ENCODE data around the gene DLG5. TPM values are rescaled to one million over a fixed set of nuclear protein-coding genes. Genes with fewer than 3 reads are reported as not detected.

DLG5 gene
- total RNA-seq, 2 donors from 2014 or later: 12.0 to 13.6 TPM

DNA sequence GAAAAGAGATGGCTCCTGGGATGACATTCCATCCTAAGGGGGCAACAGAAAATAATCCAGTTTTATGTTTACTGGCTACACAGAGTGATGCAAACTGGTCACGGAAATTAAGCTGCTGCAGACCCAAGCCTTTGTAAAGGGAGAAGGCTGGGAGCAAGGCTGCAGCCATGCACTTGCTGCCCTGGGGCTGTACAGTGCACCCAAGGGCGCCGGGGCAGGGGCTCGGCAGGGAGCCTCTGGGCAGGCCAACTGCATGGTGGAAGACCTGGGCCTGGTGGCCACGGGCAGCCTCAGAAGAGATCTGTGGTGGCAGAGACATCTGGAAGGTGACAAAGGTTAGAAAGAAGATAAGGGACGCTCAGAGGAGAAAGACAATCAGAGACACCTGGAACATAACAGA is 113.8 kb downstream of the DLG5 start:
- DNase-seq: no peak
- ATAC-seq: no peak
- intact Hi-C loops (cut with DNase I): no loop called here

DNA sequence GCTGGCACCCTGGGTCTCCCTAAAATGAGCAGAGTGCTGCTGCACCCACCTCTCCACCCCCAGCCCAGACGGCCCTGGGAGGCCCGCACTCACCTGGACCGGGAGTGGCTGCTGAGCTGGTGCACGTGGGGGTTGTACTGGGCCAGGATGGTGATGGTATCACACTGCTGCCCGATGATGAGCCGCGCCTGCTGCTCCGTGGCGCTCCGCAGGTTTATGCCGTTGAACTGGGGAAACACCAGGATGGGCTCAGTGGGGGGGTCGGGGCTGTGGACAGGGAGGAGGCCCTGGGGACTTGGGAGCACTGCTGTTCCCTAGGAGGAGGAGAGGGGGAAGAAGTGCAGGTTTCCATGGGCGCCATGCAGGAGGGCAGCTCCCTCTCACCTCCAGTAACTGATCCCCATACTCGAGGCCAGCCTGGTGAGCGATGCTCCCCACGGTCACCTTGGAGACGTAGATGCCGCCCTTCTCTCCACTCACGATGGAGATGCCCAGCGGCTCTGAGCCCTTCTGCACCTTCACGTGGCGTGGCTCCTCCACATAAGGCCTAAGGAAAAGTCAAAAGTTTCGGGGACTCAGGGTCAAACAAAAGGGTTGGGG is 114.6 kb downstream of the DLG5 start:
- ATAC-seq (no peak), DNase-seq (no peak)
- intact Hi-C loops (cut with DNase I): no loop called here

DNA sequence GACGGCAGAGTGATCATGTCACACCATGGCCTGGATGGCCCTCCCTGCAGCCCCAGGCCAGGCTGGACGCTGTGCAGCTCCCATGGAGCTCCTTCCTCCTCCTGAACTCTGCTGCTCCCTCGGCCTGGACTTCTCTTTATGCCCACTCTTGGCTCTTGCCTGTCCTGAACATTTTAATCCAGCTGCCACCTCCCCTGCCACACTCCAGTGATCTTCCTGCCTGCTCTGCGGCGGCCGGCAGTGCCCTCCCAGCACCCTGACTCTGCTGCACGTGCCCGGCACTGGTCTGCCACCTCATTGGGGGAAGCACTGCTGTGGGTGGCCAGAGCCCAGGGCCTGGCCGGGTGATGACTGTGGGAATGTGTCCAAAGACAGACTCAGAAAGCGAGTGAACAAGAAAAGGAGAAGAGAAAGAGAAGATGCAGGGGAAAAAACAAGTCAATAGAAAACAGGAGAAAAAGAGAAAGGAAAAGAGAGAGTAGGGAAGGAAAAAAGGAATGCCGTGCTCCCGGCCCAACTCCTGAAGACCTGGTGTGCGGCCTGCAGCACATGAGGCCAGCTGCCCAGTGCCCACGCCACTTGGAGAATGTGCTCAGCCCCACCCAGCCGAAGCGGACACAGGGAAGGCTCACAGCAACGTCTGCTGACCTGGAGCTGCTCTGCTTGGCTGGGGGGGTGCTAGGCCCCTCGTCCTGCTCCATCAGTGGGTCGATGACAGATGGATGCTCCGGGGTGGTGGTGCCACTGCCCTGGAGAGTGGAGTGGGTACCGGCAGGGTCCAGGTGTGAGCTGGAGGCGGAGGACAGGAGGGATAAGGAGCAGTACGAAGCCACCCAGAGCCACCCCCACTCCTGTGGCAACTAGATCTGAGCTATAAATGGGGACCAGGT is 115.9 kb downstream of the DLG5 start:
- ATAC-seq (no peak), DNase-seq (no peak)
- intact Hi-C loops (cut with DNase I): no loop called here

DNA sequence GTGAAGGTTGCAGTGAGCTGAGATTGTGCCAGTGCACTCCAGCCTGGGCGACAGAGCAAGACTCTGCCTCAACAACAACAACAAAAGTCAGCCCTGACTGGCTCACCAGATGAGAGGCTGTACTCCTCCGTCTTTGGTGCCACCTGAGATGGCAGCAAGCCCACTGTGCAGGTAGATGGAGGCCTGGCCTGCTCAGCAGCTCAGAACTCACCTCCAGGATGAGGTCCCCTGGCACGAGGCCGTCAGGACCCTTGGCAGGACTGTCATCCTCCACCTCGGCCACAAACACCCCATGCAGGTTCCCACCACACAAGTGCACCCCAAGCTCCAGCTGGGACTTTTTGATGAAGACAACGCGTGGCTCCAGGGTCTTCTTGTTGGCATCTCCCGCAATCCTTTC is 117.2 kb downstream of the DLG5 start:
- DNase-seq (no peak), ATAC-seq (no peak)
- intact Hi-C loops (cut with DNase I): no loop called here

- no peak for DNase-seq
- intact Hi-C loops (cut with DNase I): no loop called here
- no peak for ATAC-seq
These were observed 118.8 kb downstream of the DLG5 start for GRCh38 chr10:77807706-77808105.

DNA sequence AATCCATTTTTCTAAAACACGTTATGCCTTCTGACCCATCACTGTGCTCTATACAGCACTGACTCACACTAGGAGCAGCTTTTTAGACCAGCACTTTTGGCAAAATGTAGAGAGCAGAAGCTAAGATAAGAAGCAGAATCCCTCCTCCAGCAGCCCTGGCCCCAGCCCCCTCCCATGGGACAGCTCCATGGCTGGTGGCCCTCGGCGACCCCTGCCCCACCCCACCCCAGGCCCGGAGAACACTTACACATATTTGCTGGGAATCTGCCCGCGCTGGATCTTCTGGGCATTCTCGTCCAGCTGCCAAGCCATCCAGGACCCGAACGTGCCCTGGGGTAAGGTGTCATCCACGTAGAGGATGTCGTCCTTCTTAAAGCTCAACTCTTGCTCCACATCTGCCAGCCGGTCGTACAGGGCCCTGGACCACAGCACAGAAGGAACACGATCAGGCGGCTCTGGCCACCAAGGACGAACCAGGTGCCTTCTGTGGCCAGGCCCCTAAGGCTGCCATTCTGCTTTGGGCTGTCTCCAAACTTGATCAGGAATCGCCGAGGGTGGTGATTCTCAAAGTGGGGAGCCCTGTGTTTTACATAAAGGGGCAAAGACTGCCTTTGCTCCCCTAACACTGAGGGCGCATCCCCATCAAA is 119.9 kb downstream of the DLG5 start:
- DNase-seq (no peak), ATAC-seq (no peak)
- intact Hi-C loops (cut with DNase I): no loop called here

- DNase-seq (no peak), ATAC-seq (no peak)
- intact Hi-C loops (cut with DNase I): no loop called here
These were observed 120.9 kb downstream of the DLG5 start for GRCh38 chr10:77805676-77806075.

DNA sequence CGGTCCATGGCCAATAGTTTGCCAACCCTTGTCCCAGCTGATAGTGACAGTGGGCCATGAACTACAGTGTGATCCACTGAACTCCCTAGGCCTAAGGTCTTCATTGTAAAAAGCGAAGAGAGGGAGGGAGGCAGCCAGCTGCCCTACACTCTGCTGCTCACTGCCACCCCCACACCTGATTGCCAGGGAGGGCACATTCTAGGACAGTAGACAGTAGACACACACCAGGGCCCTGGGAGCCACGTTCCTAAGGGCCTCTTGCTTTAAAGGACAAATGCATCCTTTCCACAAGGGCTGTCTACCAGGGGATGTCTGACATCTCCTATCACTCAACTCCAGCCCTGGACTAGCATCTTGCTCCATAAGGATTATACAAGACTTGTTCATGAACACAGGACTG is 122.2 kb downstream of the DLG5 start:
- DNase-seq (no peak), ATAC-seq (no peak)
- intact Hi-C loops (cut with DNase I): no loop called here

DNA sequence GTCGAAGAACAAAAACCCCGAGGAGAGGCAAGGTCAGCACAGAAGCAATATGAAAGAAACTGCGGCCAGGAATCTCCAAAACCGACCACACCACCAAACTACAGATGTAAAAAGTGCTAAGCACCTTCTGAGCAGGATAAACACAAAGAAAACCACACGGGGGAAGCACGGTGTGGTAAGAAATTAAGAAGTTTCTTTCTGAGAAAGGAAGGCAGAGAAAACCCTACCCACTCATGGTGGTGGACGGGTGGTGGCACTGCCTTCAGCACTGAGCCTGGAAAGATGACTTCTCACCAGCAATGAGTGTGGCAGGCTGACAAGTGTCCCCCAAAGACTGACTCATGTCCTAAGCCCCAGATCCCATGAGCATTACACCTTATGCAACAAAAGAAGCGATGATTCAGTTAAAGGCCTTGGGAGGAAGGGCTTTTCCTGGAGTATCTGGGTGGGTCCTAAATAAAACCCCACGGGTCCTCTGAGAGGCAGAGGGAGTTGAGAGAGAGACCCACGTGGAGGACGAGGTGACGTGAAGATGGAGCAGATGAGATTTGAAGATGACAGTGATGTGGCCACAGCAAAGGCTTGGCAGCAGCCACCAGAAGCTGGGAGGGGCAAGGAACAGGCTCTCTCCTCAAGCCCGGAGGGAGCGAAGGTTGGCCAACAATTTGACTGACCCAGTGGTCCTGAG is 124.9 kb downstream of the DLG5 start:
- intact Hi-C loops (cut with DNase I): no loop called here
- DNase-seq (no peak), ATAC-seq (no peak)

GRCh38 chr10:77800738-77801266 is 125.8 kb downstream of the DLG5 start:
- no peak for DNase-seq
- intact Hi-C loops (cut with DNase I): no loop called here
- ATAC-seq: no peak

GRCh38 chr10:77800320-77800719 is 126.2 kb downstream of the DLG5 start:
- DNase-seq (no peak), ATAC-seq (no peak)
- intact Hi-C loops (cut with DNase I): no loop called here

DNA sequence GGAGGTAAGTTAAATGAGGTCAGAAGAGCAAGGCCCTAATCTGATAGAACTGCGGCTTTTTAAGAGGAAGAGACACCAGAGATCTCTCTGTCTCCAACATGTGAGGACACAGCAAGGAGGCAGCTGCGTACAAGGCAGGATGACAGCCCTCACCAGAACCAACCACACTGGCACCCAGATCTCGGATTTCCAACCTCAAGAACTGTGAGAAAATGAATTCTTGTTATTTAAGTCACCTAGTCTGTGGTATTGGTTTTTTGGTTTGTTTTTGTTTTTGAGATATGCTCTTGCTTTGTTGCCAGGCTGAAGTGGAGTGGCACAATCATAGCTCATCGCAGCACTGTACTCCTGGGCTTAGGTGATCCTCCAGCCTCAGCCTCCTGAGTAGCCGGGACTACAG is 127.2 kb downstream of the DLG5 start:
- intact Hi-C loops (cut with DNase I): no loop called here
- DNase-seq: no peak

DNA sequence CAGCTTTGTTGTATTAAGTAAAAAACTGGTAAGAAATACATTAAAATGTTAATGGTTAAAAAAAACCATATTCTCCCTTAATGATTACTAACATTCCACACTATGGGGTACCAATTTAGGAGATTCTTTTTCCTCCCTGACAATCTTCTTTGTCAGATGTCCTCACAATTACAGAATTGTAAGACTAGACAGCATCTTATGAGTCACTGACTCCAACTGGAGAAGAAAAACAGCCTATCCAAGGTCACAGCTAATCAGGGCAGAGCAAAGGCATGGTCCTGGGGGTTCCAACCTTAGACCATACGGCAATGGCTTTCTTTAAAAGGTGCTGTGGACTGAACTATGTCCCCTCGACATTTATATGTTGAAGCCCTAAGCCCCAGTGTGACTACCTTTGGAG is 127.6 kb downstream of the DLG5 start:
- no peak for DNase-seq
- ATAC-seq: no peak
- intact Hi-C loops (cut with DNase I): no loop called here

More for the DNA sequence above, 127.2 kb downstream of the DLG5 start:
- no peak for ATAC-seq

- intact Hi-C loops (cut with DNase I): no loop called here
- no peak for DNase-seq
- ATAC-seq: no peak
These were observed 130.1 kb downstream of the DLG5 start for GRCh38 chr10:77796311-77796915.

- ATAC-seq (no peak), DNase-seq (no peak)
- intact Hi-C loops (cut with DNase I): no loop called here
These were observed 131.0 kb downstream of the DLG5 start for GRCh38 chr10:77795426-77796055.

DNA sequence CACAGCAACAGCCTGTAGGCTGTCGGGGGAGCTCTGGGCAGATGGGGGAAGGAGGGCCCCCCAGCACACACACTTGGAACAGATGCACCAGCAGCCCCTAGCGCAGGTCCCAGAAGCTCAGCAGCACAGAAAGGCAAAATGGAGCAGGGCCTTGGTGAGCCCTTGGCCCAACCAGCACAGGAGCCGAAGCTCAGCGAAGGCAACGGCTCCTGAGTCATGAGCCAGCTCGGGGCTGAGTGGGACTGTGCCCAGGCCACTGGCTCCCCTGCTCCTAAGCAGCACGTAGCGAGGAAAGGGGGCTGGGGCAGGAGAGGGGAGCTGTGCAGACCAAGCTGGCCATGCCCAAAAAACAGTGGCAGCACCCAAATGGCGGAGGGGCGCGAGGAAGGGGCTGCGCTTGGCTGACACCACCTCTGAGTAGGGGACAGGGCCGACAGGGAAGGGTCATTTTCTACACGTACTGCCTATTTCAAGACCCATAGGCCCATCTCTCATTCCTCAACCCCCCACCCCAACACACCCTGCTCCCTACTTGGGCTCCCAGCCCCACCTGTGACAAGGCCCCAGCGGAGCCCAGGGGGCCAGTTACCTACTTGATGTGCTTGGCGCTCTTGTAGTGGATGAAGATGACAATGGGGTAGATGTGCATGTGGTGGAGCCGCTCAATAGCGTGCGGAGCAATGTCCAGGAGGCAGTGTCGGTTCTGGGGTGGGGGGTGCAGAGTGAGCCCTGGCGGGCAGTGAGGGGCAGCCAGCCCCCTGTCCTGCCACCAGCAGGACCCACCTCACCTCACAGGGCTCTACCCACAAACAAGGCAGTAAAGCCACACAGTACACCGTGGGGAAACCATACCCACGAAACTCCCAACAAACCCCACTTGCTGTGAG is 132.1 kb downstream of the DLG5 start:
- intact Hi-C loops (cut with DNase I): no loop called here
- DNase-seq: no peak
- no peak for ATAC-seq

- ATAC-seq: no peak
- intact Hi-C loops (cut with DNase I): no loop called here
- DNase-seq: no peak
These were observed 132.7 kb downstream of the DLG5 start for GRCh38 chr10:77793831-77794230.

DNA sequence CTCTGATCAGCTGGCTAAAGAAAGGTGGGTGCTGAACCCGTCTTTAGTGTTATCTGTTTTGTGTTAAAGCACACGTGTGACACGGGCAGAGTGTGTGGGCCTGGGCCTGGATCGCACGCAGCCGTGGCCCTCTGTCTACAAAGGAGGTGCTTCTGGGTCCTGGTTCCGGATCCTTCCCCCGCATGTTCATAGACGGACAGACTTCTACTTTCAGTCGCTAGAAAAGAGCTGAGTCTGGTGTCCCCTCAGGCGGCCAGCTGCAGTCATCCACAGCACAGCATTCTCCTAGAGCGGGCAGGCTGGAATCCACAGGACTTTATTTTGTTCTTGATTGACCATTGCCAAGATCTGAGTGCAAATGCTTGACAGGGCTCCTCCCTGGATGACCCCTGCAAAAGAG is 134.4 kb downstream of the DLG5 start:
- DNase-seq (no peak), ATAC-seq (no peak)
- intact Hi-C loops (cut with DNase I): no loop called here

Data from left cardiac atrium (tissue), 4 donors.